Smooth muscle cell (in vitro differentiated cells): ENCODE measurements around the gene RASGEF1C. TPM values are rescaled to one million over a fixed set of nuclear protein-coding genes. Genes with fewer than 3 reads are reported as not detected.
"Not testable (repeated sequence)": the region's sequence is repeated elsewhere in the genome, so short reads cannot be mapped to it uniquely, and the experiment has no call there.

Experiments used
- DNase-seq: peaks from one replicate; lab custom pipeline; 2025; ENCODE audit not compliant: unreplicated experiment; lab: John Stamatoyannopoulos, UW
- H2AFZ ChIP-seq: fragments of 200-600 bp; sonication (generic); 2 replicates; pipeline ENCODE4 v1.6.0; 2016; ENCODE audit warnings: antibody characterized with exemption, low read depth, mild to moderate bottlenecking
- H3F3A ChIP-seq: fragments of 200-600 bp; sonication (generic); 2 replicates; pipeline ENCODE4 v1.6.0; 2017; ENCODE audit warnings: antibody characterized with exemption, low read depth
- H3K27ac ChIP-seq: fragments of 200-600 bp; sonication (generic); 2 replicates; pipeline ENCODE4 v1.5.1; 2016; ENCODE audit warnings: low read depth, mild to moderate bottlenecking
- H3K27me3 ChIP-seq: fragments of 200-600 bp; sonication (generic); 2 replicates; pipeline ENCODE4 v1.6.1; 2016; ENCODE audit warnings: low read depth, mild to moderate bottlenecking
- H3K36me3 ChIP-seq: fragments of 200-600 bp; sonication (generic); 2 replicates; pipeline ENCODE4 v1.5.1; 2016; ENCODE audit warnings: low read depth
- H3K4me1 ChIP-seq: fragments of 200-600 bp; sonication (generic); 2 replicates; pipeline ENCODE4 v1.5.1; 2016; ENCODE audit warnings: low read depth
- H3K4me2 ChIP-seq: fragments of 200-600 bp; sonication (generic); 2 replicates; pipeline ENCODE4 v1.6.0; 2016; ENCODE audit warnings: mild to moderate bottlenecking
- H3K4me3 ChIP-seq: fragments of 200-600 bp; sonication (generic); 2 replicates; pipeline ENCODE4 v1.5.1; 2016; ENCODE audit warnings: mild to moderate bottlenecking
- H3K79me2 ChIP-seq: fragments of 200-600 bp; sonication (generic); 2 replicates; pipeline ENCODE4 v1.6.0; 2016; ENCODE audit warnings: low read depth, mild to moderate bottlenecking
- H3K9ac ChIP-seq: fragments of 200-600 bp; sonication (generic); 2 replicates; pipeline ENCODE4 v1.6.0; 2016; ENCODE audit warnings: low read depth
- H3K9me3 ChIP-seq: fragments of 200-600 bp; sonication (generic); replicated peaks from 2 replicates; pipeline ENCODE4 v1.5.1; 2016; ENCODE audit warnings: low read depth
- H4K20me1 ChIP-seq: fragments of 200-600 bp; sonication (generic); 2 replicates; pipeline ENCODE4 v1.6.0; 2016; ENCODE audit warnings: low read depth
- CTCF ChIP-seq: fragments of 200-600 bp; sonication (generic); IDR thresholded peaks from 2 replicates; pipeline ENCODE4 v1.5.1; 2017; ENCODE audit warnings: borderline replicate concordance, mild to moderate bottlenecking, antibody characterized with exemption; ENCODE audit not compliant: insufficient read depth, poor library complexity, severe bottlenecking
- WGBS: methylation state at CpG from one replicate; pipeline ENCODE4 v1.1.7; 2016; ENCODE audit warnings: low lambda C conversion rate; 5-methylcytosine and 5-hydroxymethylcytosine counted together
- polyA plus RNA-seq: library from polyadenylated mRNA; unstranded; fragments of >200 nt; fragmentation: Nextera tagmentation; extraction: Ambion mirVana; gene quantifications from 2 replicates; pipeline ENCODE4 v1.2.1, GENCODE V29; 2016
- total RNA-seq: library from RNA; depleted of rRNA; stranded (reverse); fragments of >200 nt; gene quantifications from 2 replicates; pipeline ENCODE4 v1.2.3, GENCODE V29; 2014

RASGEF1C gene
- total and polyA plus RNA-seq, 2 experiments from 2014 or later, result 0.14 TPM; not detected in 1

DNA sequence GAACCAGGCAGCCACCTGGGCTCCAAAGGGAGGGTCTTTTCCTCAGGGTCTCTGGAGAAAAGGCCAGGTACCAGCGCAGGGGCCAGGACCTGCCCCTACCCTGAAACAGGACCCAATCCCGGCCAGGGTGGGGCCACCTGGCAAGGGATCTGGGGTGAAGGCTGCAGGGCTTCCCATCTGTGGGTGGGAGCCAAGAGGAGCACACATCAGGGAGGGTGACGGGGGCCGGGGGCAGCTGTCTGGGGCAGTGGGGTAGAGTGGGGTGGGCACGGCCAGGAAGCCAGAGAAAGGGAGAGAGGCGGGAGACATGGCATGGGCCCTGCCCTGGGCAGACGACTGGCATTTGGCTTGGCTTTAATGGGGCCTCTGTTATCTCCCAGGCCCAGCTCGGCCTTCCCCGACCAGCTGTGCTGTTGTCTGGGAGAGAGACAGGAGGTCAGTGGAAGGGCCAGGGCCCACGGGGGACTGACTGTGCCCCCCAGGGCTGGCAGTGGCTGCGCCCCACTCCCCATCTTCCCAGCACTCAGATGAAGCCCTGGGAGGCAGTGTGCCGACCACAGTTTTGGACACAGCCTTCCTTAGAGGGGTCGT lies 80.2 kb downstream of the RASGEF1C start:
- Histone ChIP-seq H3K79me2 (no peaks in the 10 kb centered on the region), H3F3A (no peaks in the 10 kb centered on the region), H3K27me3 (no peaks in the 10 kb centered on the region), H2AFZ (no peak overlapping the region), H3K9me3 (no peaks in the 10 kb centered on the region), H3K4me3 (no peak overlapping the region), H3K27ac (no peak overlapping the region), H3K4me2 (no peak overlapping the region), H3K4me1 (no peaks in the 10 kb centered on the region), H3K9ac (no peak overlapping the region), H4K20me1 (no peaks in the 10 kb centered on the region), H3K36me3 (no peaks in the 10 kb centered on the region)
- DNase-seq, result no peak
- TF ChIP-seq CTCF, result no peak
- 89% methylated on average over 9 of the region's 13 CpGs for WGBS

- WGBS, result 94% methylated on average over 25 of the region's 25 CpGs
- no peak for DNase-seq
- Histone ChIP-seq H3K9me3 (no peaks in the 10 kb centered on the region), H3K27ac (no peak overlapping the region), H3F3A (no peaks in the 10 kb centered on the region), H2AFZ (no peak overlapping the region), H4K20me1 (no peaks in the 10 kb centered on the region), H3K4me1 (no peaks in the 10 kb centered on the region), H3K9ac (no peak overlapping the region), H3K4me2 (no peak overlapping the region), H3K4me3 (no peak overlapping the region), H3K27me3 (no peaks in the 10 kb centered on the region), H3K36me3 (no peaks in the 10 kb centered on the region), H3K79me2 (no peaks in the 10 kb centered on the region)
- TF ChIP-seq CTCF, result no peak
Measured at GRCh38 chr5:180127682-180128670, 81.0 kb downstream of the RASGEF1C start.

DNA sequence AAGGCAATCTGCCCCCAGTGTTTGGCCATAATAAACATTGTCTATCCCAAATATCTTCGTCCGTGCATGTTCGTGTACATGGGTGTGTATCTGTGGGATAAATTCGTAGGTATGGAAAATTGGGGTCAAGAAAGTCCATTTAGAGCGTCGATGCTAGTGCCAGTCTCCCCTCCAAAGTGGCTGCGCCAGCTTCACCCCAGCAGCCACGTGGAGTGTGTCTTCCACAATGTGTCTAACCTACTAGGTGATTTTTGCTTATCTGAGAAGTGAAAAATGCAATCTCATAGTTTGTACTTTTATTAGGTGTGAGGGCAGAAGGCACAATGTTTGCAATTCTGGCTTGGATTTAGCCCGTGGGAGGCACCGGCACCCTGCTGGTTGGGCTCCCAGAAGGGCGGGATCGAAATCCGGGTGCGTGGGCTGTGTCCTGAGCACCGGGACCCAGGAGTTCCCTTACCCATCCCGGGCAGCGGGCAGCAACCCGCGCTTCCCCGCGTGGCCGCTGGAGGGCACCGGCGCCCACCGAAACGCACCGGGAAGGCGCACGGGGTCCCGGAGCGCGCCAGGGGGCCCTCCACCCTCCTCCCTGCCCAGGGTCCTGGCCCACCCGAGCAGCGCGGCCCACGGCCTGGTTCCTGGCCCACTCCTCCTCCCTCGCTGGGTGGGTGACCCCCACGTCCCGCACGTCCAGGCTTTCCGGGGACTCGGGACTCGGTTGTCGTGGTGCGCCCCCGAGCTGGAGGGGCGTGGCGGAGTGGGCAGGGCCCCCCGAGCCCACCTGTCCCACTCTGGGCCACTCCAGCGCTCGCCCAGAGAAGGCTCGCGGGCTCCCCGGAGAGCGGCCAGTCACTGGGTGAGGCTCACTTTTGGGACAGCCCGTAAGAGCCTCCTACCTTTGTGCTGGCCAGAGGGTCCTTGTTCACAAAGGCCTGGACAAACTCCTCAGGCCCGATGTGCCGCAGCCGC lies 82.0 kb downstream of the RASGEF1C start:
- no peak overlapping the region for H3K27ac ChIP-seq
- no peak overlapping the region for H3K9ac ChIP-seq
- H3K36me3 ChIP-seq, result no peaks in the 10 kb centered on the region
- DNase-seq, result no peak
- peak overlapping the region; percentile 55 for H3K4me2 ChIP-seq
- H2AFZ ChIP-seq, result no peak overlapping the region
- no peaks in the 10 kb centered on the region for H3K4me1 ChIP-seq
- no peaks in the 10 kb centered on the region for H3K9me3 ChIP-seq
- WGBS, result 73% methylated on average over 36 of the region's 59 CpGs
- TF ChIP-seq CTCF, result peak; percentile 86
- H3F3A ChIP-seq, result no peaks in the 10 kb centered on the region
- H3K79me2 ChIP-seq, result no peaks in the 10 kb centered on the region
- no peak overlapping the region for H3K4me3 ChIP-seq
- no peaks in the 10 kb centered on the region for H4K20me1 ChIP-seq
- no peaks in the 10 kb centered on the region for H3K27me3 ChIP-seq

GRCh38 chr5:180126156-180126555 lies 82.9 kb downstream of the RASGEF1C start:
- not testable (repeated sequence) for DNase-seq

GRCh38 chr5:180124662-180125061 lies 84.3 kb downstream of the RASGEF1C start:
- 98% methylated on average over 6 of the region's 6 CpGs for WGBS
- H3K36me3 ChIP-seq, H3K27me3 ChIP-seq: not testable (repeated sequence)

More at GRCh38 chr5:180126156-180126555, 82.9 kb downstream of the RASGEF1C start:
- H3K4me1 ChIP-seq, H3K4me3 ChIP-seq, H2AFZ ChIP-seq, H3F3A ChIP-seq, H3K79me2 ChIP-seq, H4K20me1 ChIP-seq, H3K4me2 ChIP-seq, H3K9ac ChIP-seq, H3K27ac ChIP-seq, H3K36me3 ChIP-seq, H3K27me3 ChIP-seq, H3K9me3 ChIP-seq: not testable (repeated sequence)
- WGBS, result 79% methylated on average over 17 of the region's 17 CpGs

More at GRCh38 chr5:180124662-180125061, 84.3 kb downstream of the RASGEF1C start:
- not testable (repeated sequence) for H3K27ac ChIP-seq, H3K4me3 ChIP-seq, H4K20me1 ChIP-seq, H3K4me2 ChIP-seq, H3F3A ChIP-seq, H3K4me1 ChIP-seq, H3K79me2 ChIP-seq, H2AFZ ChIP-seq, DNase-seq, H3K9me3 ChIP-seq, H3K9ac ChIP-seq
